ENCODE data around the gene PLEKHM1. TPM values are rescaled to one million over a fixed set of nuclear protein-coding genes. Genes with fewer than 3 reads are reported as not detected.
"Not testable (repeated sequence)": the region's sequence is repeated elsewhere in the genome, so short reads cannot be mapped to it uniquely, and the experiment has no call there.

PLEKHM1 gene
- total and polyA plus RNA-seq, 2 of the 13 experiments (the other 11 are each of a cell fraction or from before 2014, with no cell fraction given), result 7.6 to 13.5 TPM

GRCh38 chr17:45483591-45484216 lies 6.8 kb downstream of the PLEKHM1 start:
- H3K27ac ChIP-seq (ENCODE audit: extremely low read length, insufficient read depth, low read length); H3K4me3 ChIP-seq (replicated peaks in 1 of 3; ENCODE audit: insufficient read depth in 1 of 3, low read depth in 2 of 3, low read length in 3 of 3); H4K20me1 ChIP-seq (ENCODE audit: insufficient read depth, low read length); ATAC-seq; H3K4me1 ChIP-seq (ENCODE audit: insufficient read depth, low read length); H3K36me3 ChIP-seq (replicated peaks in 1 of 2; ENCODE audit: control insufficient read depth in 1 of 2, insufficient read depth in 2 of 2, low read length in 2 of 2); H3K4me2 ChIP-seq (ENCODE audit: low read depth, low read length); H3K27me3 ChIP-seq (ENCODE audit: control insufficient read depth in 1 of 2, insufficient read depth in 2 of 2, low read length in 2 of 2); H2AFZ ChIP-seq (ENCODE audit: low read length); intact Hi-C loops (cut with micrococcal nuclease; ENCODE audit: unreplicated experiment); in situ Hi-C loops (cut with HindIII; ENCODE audit: extremely low pct_ligation_motif_present, low pct_unique_long_range_greater_than_20kb); H3K79me2 ChIP-seq (ENCODE audit: insufficient read depth, low read length); CTCF ChIA-PET (ENCODE audit: low intra/inter-chr PET ratio, low total read pairs); H3K9ac ChIP-seq (ENCODE audit: insufficient read depth, low read depth, low read length); H3K9me3 ChIP-seq (ENCODE audit: low read length); DNase-seq (ENCODE audit: low spot score); BruUV-seq (replicated peaks); FAIRE-seq; POLR2A ChIA-PET: not testable (repeated sequence)
- WGBS (ENCODE audit: low lambda C conversion rate), result 96% methylated on average over 5 of the region's 5 CpGs

DNA sequence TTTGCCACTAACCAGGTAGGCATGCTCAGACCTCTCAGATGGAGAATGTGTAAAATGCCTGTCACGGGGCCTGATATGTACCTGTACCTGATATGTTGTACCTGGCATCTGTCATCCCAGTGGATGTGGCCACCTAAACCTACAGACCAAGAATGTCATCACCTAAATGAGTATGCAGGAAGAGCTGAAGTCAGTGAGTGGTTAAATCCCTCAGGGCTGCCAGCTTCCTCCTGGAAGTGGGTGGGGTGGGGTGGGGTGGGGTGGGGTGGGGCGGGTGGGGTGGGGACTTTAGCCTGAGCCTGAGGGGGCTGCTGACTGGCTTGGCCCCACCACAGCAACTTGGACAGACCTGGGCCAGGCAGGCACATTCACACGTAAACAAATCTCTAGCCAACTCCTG lies 7.3 kb downstream of the PLEKHM1 start:
- H3K4me3 ChIP-seq (replicated peaks in 1 of 3; ENCODE audit: insufficient read depth in 1 of 3, low read depth in 2 of 3, low read length in 3 of 3); H3K9ac ChIP-seq (ENCODE audit: insufficient read depth, low read depth, low read length); H3K4me2 ChIP-seq (ENCODE audit: low read depth, low read length); DNase-seq (ENCODE audit: low spot score); H3K9me3 ChIP-seq (ENCODE audit: low read length); H3K36me3 ChIP-seq (replicated peaks in 1 of 2; ENCODE audit: control insufficient read depth in 1 of 2, insufficient read depth in 2 of 2, low read length in 2 of 2); POLR2A ChIA-PET; FAIRE-seq; intact Hi-C loops (cut with micrococcal nuclease; ENCODE audit: unreplicated experiment); in situ Hi-C loops (cut with HindIII; ENCODE audit: extremely low pct_ligation_motif_present, low pct_unique_long_range_greater_than_20kb); H2AFZ ChIP-seq (ENCODE audit: low read length); H3K27me3 ChIP-seq (ENCODE audit: control insufficient read depth in 1 of 2, insufficient read depth in 2 of 2, low read length in 2 of 2); H3K27ac ChIP-seq (ENCODE audit: extremely low read length, insufficient read depth, low read length); H3K4me1 ChIP-seq (ENCODE audit: insufficient read depth, low read length); BruUV-seq (replicated peaks); ATAC-seq; CTCF ChIA-PET (ENCODE audit: low intra/inter-chr PET ratio, low total read pairs); H3K79me2 ChIP-seq (ENCODE audit: insufficient read depth, low read length); H4K20me1 ChIP-seq (ENCODE audit: insufficient read depth, low read length): not testable (repeated sequence)
- 94% methylated on average over 2 of the region's 3 CpGs for WGBS (ENCODE audit: low lambda C conversion rate)

- H3K4me2 ChIP-seq (ENCODE audit: low read depth, low read length); ATAC-seq; intact Hi-C loops (cut with micrococcal nuclease; ENCODE audit: unreplicated experiment); BruUV-seq (replicated peaks); H3K4me3 ChIP-seq (replicated peaks in 1 of 3; ENCODE audit: insufficient read depth in 1 of 3, low read depth in 2 of 3, low read length in 3 of 3); H3K4me1 ChIP-seq (ENCODE audit: insufficient read depth, low read length); POLR2A ChIA-PET; H3K9ac ChIP-seq (ENCODE audit: insufficient read depth, low read depth, low read length); H3K79me2 ChIP-seq (ENCODE audit: insufficient read depth, low read length); in situ Hi-C loops (cut with HindIII; ENCODE audit: extremely low pct_ligation_motif_present, low pct_unique_long_range_greater_than_20kb); CTCF ChIA-PET (ENCODE audit: low intra/inter-chr PET ratio, low total read pairs); H3K9me3 ChIP-seq (ENCODE audit: low read length); DNase-seq (ENCODE audit: low spot score); FAIRE-seq; H3K36me3 ChIP-seq (replicated peaks in 1 of 2; ENCODE audit: control insufficient read depth in 1 of 2, insufficient read depth in 2 of 2, low read length in 2 of 2); H3K27me3 ChIP-seq (ENCODE audit: control insufficient read depth in 1 of 2, insufficient read depth in 2 of 2, low read length in 2 of 2); H4K20me1 ChIP-seq (ENCODE audit: insufficient read depth, low read length); H2AFZ ChIP-seq (ENCODE audit: low read length); H3K27ac ChIP-seq (ENCODE audit: extremely low read length, insufficient read depth, low read length): not testable (repeated sequence)
- 99% methylated on average over 4 of the region's 4 CpGs for WGBS (ENCODE audit: low lambda C conversion rate)
Measured at GRCh38 chr17:45482317-45482716, 8.2 kb downstream of the PLEKHM1 start.

GRCh38 chr17:45475436-45475835 lies 15.1 kb downstream of the PLEKHM1 start:
- in situ Hi-C loops (cut with HindIII; ENCODE audit: extremely low pct_ligation_motif_present, low pct_unique_long_range_greater_than_20kb); DNase-seq (ENCODE audit: low spot score); CTCF ChIA-PET (ENCODE audit: low intra/inter-chr PET ratio, low total read pairs); H3K36me3 ChIP-seq (replicated peaks in 1 of 2; ENCODE audit: control insufficient read depth in 1 of 2, insufficient read depth in 2 of 2, low read length in 2 of 2); ATAC-seq; H2AFZ ChIP-seq (ENCODE audit: low read length); H3K4me2 ChIP-seq (ENCODE audit: low read depth, low read length); H3K27me3 ChIP-seq (ENCODE audit: control insufficient read depth in 1 of 2, insufficient read depth in 2 of 2, low read length in 2 of 2); H3K27ac ChIP-seq (ENCODE audit: extremely low read length, insufficient read depth, low read length); BruUV-seq (replicated peaks); POLR2A ChIA-PET; intact Hi-C loops (cut with micrococcal nuclease; ENCODE audit: unreplicated experiment); H3K4me3 ChIP-seq (replicated peaks in 1 of 3; ENCODE audit: insufficient read depth in 1 of 3, low read depth in 2 of 3, low read length in 3 of 3); FAIRE-seq; H3K9me3 ChIP-seq (ENCODE audit: low read length); H3K9ac ChIP-seq (ENCODE audit: insufficient read depth, low read depth, low read length); H3K79me2 ChIP-seq (ENCODE audit: insufficient read depth, low read length); H4K20me1 ChIP-seq (ENCODE audit: insufficient read depth, low read length): not testable (repeated sequence)
- H3K4me1 ChIP-seq (ENCODE audit: insufficient read depth, low read length), result peaks cover 10% of the 10 kb centered on the region
- WGBS (ENCODE audit: low lambda C conversion rate), result 93% methylated on average over 10 of the region's 14 CpGs
